Right atrium auricular region (tissue), 2 donors: ENCODE data around the gene LCA5. TPM values are rescaled to one million over a fixed set of nuclear protein-coding genes. Genes with fewer than 3 reads are reported as not detected.

ENCODE experiments used
- DNase-seq: peaks from one replicate; pipeline ENCODE4 v3.0.0-alpha.2; 2019; ENCODE audit warnings: low spot score
- H3K27ac ChIP-seq, 2 donors: fragments of 200-600 bp; sonication (generic); 1 replicate in 1 of 2; 2 replicates in 1 of 2; pipeline ENCODE4 v1.5.1; 2016 to 2019
- H3K27me3 ChIP-seq, 2 donors: fragments of 200-600 bp; sonication (generic); one replicate each; pipeline versions ENCODE4 v1.5.1 to v1.6.0; 2017 to 2019
- H3K36me3 ChIP-seq: fragments of 200-600 bp; sonication (generic); one replicate; pipeline ENCODE4 v1.5.1; 2016
- H3K4me1 ChIP-seq, 2 donors: fragments of 200-600 bp; sonication (generic); one replicate each; pipeline versions ENCODE4 v1.5.1 to v1.6.0; 2017 to 2019
- H3K4me3 ChIP-seq, 2 donors: fragments of 200-600 bp; sonication (generic); 1 replicate in 1 of 2; 2 replicates in 1 of 2; pipeline ENCODE4 v1.5.1; 2017 to 2019; ENCODE audit warnings: mild to moderate bottlenecking in 1 of 2, moderate library complexity in 1 of 2
- H3K9me3 ChIP-seq, 2 donors: fragments of 200-600 bp; sonication (generic); one replicate each; pipeline ENCODE4 v1.5.1; 2019
- CTCF ChIP-seq, 2 donors: fragments of 200-600 bp; sonication (generic); IDR thresholded peaks; one replicate each; pipeline ENCODE4 v1.5.1; 2019; ENCODE audit warnings: antibody characterized with exemption in 2 of 2
- total RNA-seq, 2 donors: library from RNA; depleted of rRNA; stranded (reverse); fragments of >200 nt; gene quantifications; one replicate each; pipeline ENCODE4 v1.1.0, GENCODE V29; 2016

LCA5 gene
- total RNA-seq, 2 donors from 2014 or later: 2.6 to 2.7 TPM

- Histone ChIP-seq H3K27me3 (no peaks in the 10 kb centered on the region), H3K4me1 (no peaks in the 10 kb centered on the region), H3K36me3 (no peaks in the 10 kb centered on the region), H3K9me3 (no peaks in the 10 kb centered on the region), H3K27ac (no peak overlapping the region), H3K4me3 (no peak overlapping the region)
- DNase-seq: no peak
- no peak for TF ChIP-seq CTCF (IDR thresholded peaks at IDR 0.05)
Observed at GRCh38 chr6:79435746-79436145, 101.5 kb downstream of the LCA5 start.

Other genes with a start within 250 kb of the LCA5 start
- gene SH3BGRL2, start 93.9 kb upstream of the LCA5 start, total RNA-seq: 10 to 100 TPM in 1 of 2 donors, 1 to 10 TPM in 1; 9.6 to 15.5 TPM